Fibroblast of lung (primary cell): Measurements from ENCODE around the gene STRN3.
"Not testable (repeated sequence)": the region's sequence is repeated elsewhere in the genome, so short reads cannot be mapped to it uniquely, and the experiment has no call there.

Experiments used
- EZH2 ChIP-seq: IDR thresholded peaks from 2 replicates; pipeline ENCODE4 v1.5.1; 2012; ENCODE audit warnings: low read length, control low read depth, mild to moderate bottlenecking; ENCODE audit errors: missing control alignments
- TF ChIP-seq, protein P1 (sequence below), 2 donors: IDR thresholded peaks in 1 of 2; conservative IDR thresholded peaks in 1 of 2; 1 replicate in 1 of 2; 2 replicates in 1 of 2; pipeline ENCODE4 v1.5.1; 2011 to 2012; ENCODE audit warnings: low read length in 2 of 2, control low read depth in 1 of 2, inconsistent platforms in 1 of 2, low read depth in 1 of 2, mild to moderate bottlenecking in 1 of 2

DNA sequence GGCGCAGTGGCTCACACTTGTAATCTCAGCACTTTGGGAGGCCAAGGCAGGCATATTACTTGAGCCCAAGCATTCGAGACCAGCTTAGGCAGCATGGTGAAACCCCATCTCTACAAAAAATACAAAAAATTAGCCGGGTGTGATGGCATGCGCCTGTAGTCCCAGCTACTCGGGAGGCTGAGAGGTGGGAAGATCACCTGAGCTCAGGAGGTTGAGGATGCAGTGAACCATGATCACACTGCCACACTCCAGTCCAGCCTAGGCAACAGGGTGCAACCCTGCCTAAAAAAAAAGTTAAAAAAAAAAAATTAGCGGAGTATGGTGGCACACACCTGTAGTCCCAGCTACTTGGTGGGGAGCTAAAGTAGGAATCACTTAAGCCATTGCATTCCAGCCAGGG, 22.2 kb downstream of the STRN3 start:
- TF ChIP-seq EZH2: not testable (repeated sequence)
- TF ChIP-seq, protein P1, sequence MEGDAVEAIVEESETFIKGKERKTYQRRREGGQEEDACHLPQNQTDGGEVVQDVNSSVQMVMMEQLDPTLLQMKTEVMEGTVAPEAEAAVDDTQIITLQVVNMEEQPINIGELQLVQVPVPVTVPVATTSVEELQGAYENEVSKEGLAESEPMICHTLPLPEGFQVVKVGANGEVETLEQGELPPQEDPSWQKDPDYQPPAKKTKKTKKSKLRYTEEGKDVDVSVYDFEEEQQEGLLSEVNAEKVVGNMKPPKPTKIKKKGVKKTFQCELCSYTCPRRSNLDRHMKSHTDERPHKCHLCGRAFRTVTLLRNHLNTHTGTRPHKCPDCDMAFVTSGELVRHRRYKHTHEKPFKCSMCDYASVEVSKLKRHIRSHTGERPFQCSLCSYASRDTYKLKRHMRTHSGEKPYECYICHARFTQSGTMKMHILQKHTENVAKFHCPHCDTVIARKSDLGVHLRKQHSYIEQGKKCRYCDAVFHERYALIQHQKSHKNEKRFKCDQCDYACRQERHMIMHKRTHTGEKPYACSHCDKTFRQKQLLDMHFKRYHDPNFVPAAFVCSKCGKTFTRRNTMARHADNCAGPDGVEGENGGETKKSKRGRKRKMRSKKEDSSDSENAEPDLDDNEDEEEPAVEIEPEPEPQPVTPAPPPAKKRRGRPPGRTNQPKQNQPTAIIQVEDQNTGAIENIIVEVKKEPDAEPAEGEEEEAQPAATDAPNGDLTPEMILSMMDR (conservative IDR thresholded peaks at IDR 0.05 in 1 of 2, IDR thresholded peaks at IDR 0.05 in 1 of 2; ENCODE audit: low read depth in 1 of 2, low read length in 2 of 2): not testable (repeated sequence)
